GM21423 (cell line): ENCODE data around the gene RBBP5.

Source experiments
- ATAC-seq: cut with Tn5 transposase; IDR thresholded peaks from one replicate; pipeline ENCODE4 v1.9.1; 2021; ENCODE audit warnings: mild to moderate bottlenecking, moderate library complexity; ENCODE audit not compliant: unreplicated experiment

RBBP5 gene

DNA sequence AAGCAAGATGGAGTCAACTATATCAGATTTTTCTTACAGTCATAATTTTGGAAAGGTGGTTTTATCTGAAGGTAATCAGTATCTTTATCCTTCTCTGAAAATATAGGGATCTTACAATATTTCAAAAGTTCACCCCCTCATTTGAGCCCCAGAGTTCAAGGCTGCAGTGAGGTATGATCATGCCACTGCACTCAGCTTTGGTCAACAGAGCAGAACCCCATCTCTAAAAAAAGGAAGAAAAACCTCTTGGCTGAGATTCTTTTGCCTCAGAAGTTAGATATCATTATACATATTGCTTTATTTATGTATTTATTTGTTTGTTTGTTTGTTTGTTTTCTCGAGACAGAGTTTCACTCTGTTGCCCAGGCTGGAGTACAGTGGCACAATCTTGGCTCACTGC lies 11.5 kb upstream of the RBBP5 start:
- ATAC-seq = no peak

DNA sequence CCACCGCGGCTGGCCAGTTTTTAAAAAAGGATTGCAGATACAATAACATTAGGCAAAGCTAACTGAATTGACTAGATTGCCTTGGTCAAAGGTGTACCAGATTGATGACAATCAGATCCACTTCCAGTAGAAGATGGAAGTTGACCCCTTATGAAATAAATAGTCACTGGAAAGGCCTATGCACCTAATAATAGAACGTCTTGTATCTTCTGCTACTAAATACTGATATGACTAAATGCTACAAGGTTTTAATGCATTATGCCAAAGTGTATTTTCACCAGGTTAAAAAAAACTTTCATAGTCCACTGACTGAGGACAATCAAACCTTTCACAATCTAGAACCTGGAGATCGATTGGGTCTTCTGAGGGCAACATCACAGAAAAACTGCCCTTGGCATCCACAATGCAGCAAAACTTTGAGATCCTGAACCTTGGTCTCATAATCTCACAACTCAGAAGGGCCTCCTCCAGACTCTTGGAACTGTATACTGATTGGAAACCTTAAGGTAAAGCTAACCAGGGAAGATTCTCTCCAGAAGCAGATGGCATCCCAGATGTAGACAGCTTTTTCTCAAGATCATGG lies 7.8 kb upstream of the RBBP5 start:
- no peak for ATAC-seq

DNA sequence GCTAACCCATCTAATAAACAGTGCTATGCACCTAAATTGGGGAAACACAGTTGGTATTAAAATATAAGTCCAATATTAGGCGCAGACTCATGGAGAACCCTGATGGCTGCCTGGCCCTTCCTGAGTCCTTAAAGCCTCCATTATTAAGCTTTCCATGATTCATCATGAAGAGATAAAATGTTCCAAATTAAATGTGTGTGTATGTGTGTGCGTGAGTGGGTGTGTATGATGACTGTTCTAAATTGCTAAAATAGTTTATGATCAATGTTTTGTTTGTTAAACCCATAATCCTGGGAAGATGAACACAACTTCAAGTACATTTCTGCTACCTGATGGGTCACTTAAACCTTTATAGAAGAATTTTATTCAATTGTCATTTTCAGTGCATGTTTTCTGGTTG lies 6.3 kb upstream of the RBBP5 start:
- ATAC-seq = no peak

DNA sequence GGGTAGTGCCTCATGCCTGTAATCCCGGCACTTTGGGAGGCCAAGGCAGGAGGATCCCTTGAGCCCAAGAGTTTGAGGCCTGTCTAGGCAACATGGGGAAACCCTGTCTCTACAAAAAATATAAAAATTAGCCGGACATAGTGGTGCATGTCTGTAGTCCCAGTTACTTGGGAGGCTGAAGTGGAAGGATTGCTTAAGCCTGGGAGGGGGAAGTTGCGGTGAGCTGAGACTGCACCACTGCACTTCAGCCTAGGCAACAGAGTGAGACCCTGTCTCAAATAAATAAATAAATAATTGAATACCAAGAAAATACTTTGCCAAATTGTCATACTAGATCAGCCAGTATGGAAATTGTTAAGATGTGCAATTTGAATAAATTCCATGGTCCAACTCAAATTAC lies 5.9 kb upstream of the RBBP5 start:
- ATAC-seq = no peak

DNA sequence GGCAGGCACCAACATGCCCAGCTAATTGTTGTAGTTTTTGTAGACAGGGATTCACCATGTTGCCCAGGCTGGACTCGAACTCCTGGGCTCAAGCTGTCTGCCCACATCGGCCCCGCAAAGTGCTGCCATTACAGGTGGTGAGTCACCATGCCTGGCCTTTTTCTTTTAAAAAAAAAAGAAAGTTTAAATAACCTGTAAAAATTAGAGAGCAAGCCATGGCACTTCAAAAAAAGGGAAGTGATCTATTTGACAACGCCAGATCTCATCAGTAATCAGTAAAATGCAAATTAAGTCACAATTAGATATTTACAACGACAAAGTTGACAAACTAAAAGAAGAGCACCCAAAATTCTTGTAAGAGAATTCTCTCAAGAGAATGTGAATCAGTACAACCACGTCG lies 2.9 kb upstream of the RBBP5 start:
- ATAC-seq = no peak

DNA sequence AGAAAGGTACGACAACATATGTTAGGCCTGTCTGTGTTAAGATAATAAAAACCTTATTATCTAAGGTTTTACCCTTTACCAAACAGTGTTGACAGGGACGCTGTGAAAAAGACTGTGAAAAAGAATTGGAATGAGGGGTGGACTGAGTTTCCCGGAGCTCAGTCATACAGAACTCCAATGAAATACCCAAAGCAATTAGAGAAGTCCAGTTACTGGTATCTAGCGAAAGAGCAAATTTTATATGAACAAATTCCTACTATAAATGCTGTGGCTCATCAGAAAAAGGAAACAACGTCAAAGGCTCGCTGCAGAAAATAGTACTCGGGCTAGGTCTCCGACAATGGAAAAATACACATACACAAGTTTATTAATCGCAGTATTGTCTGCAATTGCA lies 708 bp upstream of the RBBP5 start:
- ATAC-seq = peak; percentile 6

DNA sequence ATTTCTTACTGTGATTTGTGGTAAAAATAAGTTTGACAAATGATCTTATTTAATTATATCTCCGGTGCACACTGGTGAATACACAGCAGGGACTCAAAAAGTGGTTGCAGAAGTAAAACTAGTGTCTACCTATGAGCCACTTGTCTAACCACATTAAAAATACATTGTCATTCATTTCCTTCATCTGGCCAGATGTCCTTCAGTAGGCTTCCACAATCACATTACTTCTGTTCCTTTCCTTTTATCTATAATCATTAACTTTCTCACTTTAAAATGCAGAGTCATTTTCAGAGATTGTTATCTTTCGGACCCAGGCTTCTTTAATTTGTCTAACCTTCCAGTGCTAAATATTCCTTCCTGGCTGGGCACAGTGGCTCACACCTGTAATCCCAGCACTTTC lies 3.0 kb downstream of the RBBP5 start:
- no peak for ATAC-seq

DNA sequence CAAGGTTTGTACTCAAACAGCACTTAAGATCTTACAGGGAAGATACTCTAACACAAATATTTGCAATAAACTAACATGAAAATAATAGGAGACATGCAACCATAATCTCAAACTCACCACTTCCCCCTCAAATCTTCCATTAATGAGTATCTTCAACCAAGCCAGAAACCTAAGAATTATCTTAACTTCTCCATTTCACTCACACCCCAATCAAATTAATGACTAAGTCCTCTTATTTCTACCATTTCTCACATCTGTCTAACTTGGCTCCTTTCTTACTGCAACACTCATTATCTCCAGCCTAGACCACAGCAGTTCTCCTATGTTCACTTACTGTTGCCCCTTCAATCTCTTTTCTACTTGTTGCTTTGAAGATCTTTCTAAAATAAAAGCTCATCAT lies 10.4 kb downstream of the RBBP5 start:
- ATAC-seq = no peak

DNA sequence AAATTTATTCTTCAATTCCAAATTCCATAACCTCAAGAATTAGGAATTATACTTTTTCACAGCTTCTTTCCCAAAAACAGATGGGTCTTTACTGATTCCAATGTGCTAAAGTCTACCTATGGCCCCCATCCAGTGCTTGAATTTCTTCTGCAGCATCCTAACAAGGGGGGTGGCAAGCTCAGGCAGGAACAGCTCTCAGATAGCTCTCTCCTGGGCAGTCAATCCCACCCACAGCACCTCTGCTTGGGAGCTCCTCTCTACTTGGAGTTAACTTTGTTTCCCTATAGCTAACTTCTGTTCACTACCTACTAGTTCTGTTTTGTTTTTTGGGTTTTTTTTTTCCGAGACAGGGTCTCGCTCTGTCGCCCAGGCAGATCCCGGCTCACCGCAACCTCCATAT lies 12.1 kb downstream of the RBBP5 start:
- no peak for ATAC-seq

DNA sequence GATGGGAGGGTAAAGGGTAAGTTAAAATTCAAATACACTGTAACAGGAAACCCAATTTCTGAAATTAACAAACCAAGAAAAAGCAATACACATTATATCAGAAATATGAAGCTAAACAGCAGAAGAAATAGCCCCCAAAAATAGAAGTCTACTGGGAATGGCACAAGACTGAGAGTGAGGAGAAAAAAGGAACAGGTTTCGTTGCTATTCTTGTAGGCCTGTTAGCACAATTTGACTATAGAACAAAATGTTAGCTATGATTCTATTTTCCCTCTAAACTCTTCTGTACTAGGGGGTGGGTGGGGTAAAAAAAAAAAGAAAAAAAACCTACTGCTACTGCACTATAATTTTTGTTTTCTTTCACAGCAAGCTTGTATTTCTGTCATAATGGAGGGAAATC lies 12.5 kb downstream of the RBBP5 start:
- ATAC-seq = no peak

DNA sequence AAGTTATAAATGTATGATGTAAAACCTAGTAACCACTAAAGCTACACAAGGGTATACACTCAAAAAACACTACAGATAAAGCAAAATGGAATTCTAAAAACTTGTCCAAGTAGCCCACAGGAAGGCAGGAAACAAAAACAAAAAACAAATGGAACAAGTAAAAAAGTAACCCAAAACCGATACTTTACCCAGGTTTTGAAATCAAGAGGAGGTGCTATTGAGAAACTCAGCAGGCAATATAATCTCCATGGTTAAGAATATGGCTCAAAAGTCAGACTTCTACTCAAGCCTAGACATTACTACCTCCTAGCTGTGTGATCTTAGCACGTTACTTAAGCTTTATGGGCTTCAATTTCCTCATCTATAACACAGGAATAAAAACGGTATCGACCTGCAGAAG lies 13.3 kb downstream of the RBBP5 start:
- ATAC-seq = no peak

DNA sequence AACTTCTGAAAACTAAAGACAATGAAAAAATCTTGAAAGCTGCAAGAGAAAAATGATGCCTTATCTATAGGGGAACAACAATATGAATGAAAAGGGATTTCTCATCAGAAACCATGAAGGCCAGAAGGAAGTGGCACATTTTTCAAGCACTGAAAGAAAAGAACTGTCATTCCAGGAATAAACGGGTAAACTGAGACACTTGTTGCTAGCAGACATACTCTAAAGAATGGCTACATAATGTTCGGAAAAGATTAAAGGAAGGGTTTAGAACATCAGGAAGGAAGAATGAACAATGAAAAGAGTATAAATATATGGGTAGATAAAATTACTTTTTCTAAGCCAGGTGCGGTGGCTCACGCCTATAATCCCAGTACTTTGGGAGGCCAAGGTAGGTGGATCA lies 14.5 kb downstream of the RBBP5 start:
- ATAC-seq = no peak

DNA sequence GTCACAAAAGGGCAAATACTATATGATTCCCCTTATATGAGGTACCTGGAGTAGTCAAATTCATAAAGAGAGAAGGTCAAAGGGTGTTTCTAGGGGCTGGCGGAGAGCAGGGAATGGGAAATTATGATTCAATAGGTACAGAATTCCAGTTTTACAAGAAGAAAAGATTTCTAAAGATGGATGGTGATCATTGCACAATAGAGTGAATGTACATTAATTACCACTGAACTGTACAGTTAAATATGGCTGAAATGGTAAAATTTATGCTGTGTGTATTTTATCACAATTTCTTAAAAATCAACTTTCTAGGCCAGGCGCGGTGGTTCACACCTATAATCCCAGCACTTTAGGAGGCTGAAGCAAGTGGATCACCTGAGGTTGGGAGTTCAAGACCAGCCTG lies 19.4 kb downstream of the RBBP5 start:
- no peak for ATAC-seq

DNA sequence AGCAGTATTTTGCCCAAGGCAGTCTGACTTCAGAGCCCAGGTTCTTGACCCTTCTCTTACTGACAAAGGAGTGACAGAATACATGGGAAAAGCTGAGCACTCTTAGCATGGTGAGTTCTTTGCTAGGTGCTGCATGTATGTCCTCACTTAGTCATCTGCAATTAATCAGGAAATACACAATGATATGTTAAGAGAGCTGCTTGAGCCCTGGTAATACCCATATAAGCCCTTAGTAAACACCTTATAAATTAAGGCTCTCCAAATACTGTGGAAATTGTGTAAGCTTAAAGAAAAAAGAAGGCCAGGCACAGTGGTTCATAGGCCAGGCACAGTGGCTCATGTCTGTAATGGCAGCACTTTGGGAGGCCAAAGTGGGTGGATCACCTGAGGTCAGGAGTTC lies 23.5 kb downstream of the RBBP5 start:
- no peak for ATAC-seq

DNA sequence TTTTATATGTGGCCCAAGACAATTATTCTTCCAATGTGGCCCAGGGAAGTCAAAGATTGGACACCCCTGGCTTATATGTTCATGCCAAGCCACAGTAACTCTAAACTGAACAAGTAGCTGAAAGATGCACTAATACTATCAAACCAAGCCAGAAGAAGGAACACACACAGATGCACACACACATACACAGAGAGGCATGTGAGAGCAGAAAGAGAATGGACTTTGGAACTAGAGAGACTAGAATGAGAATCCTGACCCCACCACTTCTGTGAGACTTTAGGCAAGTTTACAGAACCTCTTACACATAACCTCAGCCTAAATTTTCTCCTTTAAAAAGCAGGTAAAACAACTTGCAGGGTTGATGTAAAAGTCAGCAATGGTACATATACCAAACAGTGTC lies 26.4 kb downstream of the RBBP5 start:
- ATAC-seq = no peak

DNA sequence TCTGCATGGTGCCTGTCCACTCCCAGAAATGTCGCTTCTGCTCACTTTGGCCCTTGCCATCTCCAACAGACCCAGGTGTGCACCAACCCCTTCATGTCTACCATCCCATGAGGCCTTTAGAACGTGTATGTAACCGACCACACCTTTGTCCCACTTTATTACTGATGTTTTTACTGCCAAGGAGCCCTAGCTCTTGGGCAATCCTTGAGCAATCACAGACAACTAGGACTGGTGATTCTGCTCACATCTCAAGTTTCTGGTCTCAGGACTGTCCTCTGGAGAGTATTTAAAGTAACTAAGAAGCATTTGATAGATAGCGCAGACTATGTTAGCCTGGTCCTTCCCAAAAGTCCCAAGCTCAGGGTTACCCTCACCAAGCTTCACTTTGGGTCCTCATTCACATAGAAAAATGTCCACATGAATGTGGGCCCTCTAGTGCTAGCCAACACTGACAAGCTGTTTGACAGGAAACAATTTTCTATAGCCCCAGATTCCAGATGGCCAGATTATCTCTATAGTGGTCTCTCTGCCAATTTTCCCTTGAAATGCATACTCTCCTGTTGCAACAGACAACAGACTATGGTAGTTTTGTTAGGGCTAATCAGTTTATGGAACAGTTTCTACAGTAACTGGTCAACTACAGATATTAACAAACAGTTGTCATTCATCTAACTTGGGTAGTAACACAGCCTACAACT lies 30.6 kb downstream of the RBBP5 start:
- ATAC-seq = no peak

DNA sequence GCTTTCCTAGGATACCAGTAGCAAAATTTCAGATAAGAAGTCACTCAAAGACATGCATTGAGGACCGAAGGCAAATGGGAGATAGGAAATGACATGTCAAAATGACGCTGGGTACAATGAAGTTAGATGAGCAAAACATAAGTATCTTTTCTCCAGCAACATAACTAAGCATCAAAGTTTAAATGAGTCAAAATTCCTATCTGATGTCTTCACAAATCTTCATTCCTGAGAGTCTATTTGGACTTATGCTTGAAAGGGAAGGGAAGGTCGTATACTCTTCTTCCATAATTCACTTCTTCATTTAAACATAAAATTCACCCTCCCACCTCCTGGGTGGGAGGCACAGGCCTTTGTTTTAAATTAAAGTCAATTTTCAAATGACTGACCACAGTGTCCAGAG lies 33.4 kb downstream of the RBBP5 start:
- ATAC-seq = no peak

DNA sequence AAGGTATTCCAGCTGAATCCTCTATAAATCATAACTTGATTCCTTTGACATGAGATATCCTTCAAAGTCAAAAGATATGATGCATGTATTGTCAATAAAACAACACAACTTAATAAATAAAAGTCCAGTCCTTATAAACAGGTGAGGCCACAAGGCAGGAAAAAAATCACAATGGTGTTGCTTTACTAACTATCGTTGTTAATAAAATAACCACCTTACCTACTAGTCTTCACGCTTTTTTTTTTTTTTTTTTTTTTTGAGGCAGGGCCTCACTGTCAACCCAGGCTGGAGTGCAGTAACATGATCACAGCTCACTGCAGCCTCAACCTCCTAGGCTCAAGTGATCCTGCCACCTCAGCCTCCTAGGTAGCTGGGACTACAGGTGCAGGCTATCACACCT lies 37.4 kb downstream of the RBBP5 start, which contains the start of gene TMEM81:
TMEM81 (minus strand) TSS at position 101 of the 400 bp plus-strand sequence. CDS start 140 bp downstream, outside the sequence.
- no peak for ATAC-seq

DNA sequence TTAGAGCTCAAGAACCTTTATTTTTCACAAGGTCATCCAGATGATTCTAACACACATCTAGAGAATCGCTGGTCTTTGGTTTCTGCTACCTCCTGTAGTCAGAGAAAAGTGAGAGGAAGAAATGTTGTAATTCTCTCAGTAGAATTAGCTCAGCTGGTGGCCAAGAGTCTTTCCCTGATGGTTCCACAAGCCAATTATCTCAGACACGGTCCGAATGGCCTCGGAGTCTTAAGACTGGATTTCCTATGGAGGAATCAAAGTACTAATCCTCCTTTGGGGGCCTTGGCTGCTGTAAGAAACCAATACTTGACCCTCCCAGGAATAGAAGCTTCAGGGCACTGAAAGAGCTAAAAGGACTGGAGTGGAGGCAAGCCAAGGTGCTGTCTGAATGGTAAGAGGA lies 39.3 kb downstream of the RBBP5 start:
- ATAC-seq = no peak

DNA sequence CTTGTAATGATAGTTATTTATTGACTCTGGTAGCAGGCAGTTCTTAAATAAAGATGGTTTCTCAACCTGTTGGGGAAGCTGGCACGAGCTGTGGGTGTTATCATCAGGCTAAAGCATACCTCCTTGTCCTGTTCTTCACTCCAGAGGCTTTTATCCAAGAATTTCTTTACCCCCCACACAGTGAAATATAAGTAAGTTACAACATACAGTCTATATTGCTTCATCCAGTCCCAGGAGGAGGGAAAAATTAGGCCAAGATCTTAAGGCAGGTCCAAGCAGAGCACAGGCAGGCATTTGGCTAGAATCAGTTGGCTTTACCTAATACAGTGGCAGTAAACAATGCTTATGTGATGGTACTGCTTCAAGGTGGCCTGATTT lies 43.9 kb downstream of the RBBP5 start:
- ATAC-seq = no peak

DNA sequence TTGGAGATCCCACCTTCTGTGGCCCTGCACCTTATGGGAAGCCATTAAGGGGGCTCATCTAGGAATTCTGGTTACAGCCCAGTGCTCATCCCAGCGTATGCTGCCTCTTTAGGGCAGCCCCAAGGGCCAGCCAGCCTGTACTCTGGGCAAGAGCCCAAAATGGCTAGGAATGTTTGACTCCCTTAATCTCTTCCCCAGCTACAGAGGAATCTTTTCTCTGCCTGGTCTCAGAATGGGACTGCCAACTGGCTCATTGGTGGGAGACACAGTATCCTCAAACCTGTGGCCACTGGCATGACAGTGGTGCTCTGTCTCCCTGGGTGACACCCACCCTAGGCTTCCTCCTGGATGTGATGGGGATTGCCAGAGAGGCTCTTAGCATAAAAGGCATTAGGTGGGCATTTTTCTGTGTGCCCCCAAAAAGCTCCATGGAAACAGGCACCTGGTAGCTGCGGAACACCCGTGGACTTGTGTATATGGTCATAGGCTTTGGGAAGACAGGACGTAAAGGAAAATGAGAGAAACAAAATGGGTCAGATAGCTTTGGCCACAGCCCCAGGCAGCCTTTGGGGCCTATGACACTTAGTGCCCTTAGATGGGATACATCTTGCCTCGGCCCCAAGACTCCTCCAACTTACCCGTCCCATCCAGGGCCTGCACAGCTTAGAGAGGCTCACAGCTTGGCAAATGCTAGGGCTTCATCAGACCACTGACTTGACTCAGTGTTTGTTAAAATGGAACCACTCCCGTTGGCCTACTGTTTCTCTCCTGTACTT lies 44.4 kb downstream of the RBBP5 start:
- no peak for ATAC-seq

DNA sequence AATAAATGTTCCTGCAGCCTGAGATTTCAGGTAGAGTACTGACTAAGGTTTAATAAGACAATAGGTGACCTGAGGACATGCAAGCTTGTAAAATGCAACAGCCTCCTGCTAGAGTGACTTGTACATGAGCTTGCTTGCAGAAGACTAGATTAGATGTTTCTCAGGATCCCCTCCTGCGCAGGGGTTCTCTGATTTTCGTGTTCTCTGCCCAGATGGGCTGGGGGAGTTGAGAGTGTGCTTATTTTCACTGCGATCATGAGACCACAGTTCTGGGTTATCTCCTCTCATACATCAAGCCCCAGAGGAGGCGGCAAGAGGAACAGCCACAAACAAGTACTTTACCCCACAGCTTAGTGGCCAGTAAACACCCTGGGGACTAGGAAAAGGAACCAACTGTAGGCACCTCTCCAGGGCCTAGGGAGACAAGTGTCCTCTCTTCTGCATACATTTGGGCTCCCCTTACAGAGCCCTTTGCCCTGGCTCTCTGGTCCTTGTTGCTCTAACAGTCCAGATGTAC lies 45.5 kb downstream of the RBBP5 start:
- ATAC-seq = no peak
